Eye (tissue), 1 donor: Measurements from ENCODE around the gene MUCL3.
"Not testable (repeated sequence)": the region's sequence is repeated elsewhere in the genome, so short reads cannot be mapped to it uniquely, and the experiment has no call there.

Source experiments
- DNase-seq: peaks from one replicate; pipeline ENCODE4 v3.0.0-alpha.2; 2015

Gene MUCL3

GRCh38 chr6:30947231-30947630, 6.5 kb downstream of the MUCL3 start:
- no peak for DNase-seq

GRCh38 chr6:30948811-30949210, 8.0 kb downstream of the MUCL3 start:
- DNase-seq = no peak

- DNase-seq = no peak
These were observed 11.2 kb downstream of the MUCL3 start for GRCh38 chr6:30951907-30952469.

DNA sequence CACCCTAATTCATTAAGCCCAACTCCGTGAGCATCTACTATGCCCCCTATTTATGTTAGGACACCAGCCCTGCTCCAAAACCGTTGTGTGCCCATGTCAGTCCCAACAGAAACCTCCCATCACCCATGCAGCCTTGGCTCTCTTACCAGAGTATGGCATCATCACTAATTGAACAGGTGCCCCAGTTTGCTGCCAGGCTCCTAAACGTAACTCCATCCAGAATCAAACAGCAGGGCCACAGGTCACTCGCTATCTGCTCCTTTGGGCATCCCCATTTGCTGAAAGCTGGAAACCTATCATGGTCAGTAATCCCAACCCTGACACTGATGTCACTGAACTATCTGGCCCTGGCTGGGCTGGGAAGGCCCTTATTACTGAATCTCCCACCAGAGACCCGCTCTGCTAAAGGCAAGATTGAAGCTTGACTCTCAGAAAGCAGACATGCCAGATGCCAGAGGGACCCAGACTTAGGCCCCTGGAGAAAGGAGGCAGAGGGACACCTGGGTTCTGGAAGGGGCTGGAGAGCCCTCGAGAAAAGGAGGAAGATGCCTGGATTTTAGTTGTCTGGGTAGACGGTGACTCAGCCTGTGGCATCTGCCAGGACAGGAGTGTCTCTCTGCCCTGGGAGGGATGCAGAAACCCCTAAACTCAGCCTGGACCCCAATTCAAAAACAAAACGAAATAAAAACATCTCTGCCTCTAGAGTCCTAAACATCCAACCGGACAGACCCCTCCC, 14.0 kb downstream of the MUCL3 start:
- no peak for DNase-seq

DNA sequence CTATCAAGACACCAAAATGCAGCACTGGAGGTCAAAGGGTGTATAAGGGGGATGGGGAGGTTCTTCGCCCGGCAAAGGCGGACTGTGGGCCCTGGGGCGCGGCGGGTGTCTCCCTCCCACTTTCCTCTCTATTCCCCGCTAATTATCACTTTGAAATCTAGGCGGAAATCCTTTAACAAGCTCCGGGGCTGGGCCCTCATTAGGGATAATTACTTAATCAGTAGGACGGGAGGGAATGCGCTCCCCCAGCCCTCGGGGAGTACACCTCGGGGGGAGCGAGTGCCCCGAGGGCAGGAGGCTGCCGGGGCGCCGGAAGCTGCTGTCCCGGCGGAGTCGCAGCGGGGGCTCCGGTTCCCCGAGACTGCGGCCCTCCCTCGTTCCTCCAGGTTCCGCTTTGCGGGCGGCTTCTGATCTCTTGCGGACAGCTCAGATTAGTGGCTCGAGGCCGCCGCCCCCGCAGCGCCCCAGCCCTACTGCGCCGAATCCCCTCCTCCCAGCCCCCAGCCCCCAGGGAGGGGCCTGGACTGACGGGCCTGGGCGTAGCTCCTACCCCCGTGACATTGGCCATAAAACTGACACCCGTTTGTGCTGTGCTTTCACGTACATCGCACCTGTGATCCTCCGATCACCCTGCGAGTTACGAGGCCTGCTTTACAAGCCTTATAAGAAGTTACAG, 14.7 kb downstream of the MUCL3 start:
- DNase-seq = peak; percentile 63

GRCh38 chr6:30957716-30958115, 16.9 kb downstream of the MUCL3 start:
- no peak for DNase-seq

- peak; percentile 22 for DNase-seq
These were observed 20.3 kb downstream of the MUCL3 start for GRCh38 chr6:30960907-30961673.

GRCh38 chr6:30962716-30963115, 21.9 kb downstream of the MUCL3 start:
- DNase-seq = no peak

GRCh38 chr6:30963641-30964040, 22.9 kb downstream of the MUCL3 start:
- DNase-seq = no peak

- DNase-seq = no peak
These were observed 23.3 kb downstream of the MUCL3 start for GRCh38 chr6:30964075-30964474.

DNA sequence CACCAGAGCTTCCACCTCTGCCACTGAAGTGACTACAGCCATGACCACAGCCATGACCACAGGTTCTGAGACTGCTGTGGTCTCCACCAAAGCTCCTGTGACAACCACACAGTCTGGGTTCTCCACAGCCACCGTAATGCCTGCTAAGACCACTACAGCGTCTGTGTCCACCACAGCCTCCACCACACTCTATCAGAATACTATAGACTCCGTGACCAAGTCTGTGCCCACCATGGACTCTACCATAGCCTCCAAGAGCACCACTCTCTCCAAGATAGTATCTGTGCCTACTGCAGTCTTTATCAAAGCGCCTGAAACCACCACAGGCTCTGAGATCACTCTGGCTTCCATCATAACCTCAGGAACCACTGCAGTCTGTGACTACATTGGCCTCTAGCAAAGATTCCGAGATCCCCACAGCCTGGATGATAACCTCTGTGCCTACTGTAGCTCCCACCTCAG, 24.4 kb downstream of the MUCL3 start:
- no peak for DNase-seq

GRCh38 chr6:30966154-30966553, 25.4 kb downstream of the MUCL3 start:
- no peak for DNase-seq

DNA sequence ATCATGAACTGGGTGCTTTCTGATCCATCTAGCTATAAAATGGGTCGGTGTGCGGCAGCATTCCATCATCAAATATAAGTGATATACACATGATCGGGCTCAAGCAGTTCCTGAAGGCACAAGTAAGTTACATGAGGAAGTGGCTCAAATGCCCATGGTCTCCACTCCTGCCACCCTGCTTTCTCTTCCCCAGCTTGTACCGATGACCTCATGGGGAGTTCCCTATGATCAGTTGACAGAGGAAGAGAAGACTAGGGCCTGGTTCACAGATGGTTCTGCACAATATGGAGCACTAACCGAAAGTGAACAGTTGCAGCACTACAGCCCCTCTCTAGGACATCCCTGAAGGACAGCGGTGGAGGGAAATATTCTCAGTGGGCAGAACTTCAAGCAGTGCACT, 28.4 kb downstream of the MUCL3 start:
- not testable (repeated sequence) for DNase-seq

GRCh38 chr6:30970946-30971345, 30.2 kb downstream of the MUCL3 start:
- DNase-seq = no peak

GRCh38 chr6:30972816-30973215, 32.0 kb downstream of the MUCL3 start:
- no peak for DNase-seq

GRCh38 chr6:30974490-30975252, 33.9 kb downstream of the MUCL3 start:
- no peak for DNase-seq

DNA sequence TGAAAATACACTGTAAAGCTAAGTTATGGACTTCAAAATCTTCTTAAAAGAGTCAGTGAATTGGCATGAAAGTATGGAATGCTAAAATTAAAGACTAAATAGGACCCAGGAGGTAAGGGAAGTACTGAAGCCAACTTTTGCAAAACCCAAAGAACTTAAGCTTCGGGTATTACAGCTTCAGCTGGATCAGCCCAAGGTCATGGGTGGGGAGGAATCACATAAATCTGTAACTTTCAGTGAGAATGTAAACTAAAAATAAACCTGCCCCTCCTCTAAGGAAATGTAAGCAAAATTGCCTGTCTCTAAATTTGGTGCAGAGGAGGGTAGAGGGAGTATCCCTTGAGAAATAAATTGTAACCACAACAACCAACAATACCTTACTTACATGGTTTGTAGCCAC, 38.4 kb downstream of the MUCL3 start:
- no peak for DNase-seq

- DNase-seq = no peak
These were observed 38.9 kb downstream of the MUCL3 start for GRCh38 chr6:30979690-30980089.

- peak; percentile 47 for DNase-seq
These were observed 41.4 kb downstream of the MUCL3 start for GRCh38 chr6:30981942-30982772.

- no peak for DNase-seq
These were observed 42.7 kb downstream of the MUCL3 start, which contains the start of gene MUC21 for GRCh38 chr6:30983439-30983838. MUC21 (plus strand) TSS chr6:30983718; CDS start chr6:30983959, 241 bp downstream.

DNA sequence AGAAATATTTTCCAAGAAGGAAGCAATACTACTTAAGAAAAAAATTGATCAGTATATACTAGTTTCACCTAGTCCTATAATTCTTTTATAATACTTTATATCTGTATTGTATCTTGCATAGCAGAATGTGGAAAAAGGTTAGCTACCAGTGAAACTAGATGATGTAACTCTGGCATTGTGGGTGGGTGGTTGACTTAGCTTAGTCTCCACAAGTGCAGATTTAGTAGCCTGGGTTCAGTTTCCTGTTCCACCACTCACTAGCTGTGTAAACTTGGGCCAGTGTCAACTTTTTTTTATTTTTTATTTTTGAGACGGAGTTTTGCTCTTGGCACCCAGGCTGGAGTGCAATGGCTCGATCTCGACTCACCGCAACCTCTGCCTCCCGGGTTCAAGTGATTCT, 44.7 kb downstream of the MUCL3 start:
- no peak for DNase-seq

DNA sequence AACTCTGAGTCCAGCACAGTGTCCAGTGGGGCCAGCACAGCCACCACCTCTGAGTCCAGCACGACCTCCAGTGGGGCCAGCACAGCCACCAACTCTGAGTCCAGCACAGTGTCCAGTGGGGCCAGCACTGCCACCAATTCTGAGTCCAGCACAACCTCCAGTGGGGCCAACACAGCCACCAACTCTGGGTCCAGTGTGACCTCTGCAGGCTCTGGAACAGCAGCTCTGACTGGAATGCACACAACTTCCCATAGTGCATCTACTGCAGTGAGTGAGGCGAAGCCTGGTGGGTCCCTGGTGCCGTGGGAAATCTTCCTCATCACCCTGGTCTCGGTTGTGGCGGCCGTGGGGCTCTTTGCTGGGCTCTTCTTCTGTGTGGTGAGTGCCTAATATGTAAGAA, 46.5 kb downstream of the MUCL3 start:
- no peak for DNase-seq
